ENCODE measurements around the gene RPGR.

Gene RPGR, protein sequence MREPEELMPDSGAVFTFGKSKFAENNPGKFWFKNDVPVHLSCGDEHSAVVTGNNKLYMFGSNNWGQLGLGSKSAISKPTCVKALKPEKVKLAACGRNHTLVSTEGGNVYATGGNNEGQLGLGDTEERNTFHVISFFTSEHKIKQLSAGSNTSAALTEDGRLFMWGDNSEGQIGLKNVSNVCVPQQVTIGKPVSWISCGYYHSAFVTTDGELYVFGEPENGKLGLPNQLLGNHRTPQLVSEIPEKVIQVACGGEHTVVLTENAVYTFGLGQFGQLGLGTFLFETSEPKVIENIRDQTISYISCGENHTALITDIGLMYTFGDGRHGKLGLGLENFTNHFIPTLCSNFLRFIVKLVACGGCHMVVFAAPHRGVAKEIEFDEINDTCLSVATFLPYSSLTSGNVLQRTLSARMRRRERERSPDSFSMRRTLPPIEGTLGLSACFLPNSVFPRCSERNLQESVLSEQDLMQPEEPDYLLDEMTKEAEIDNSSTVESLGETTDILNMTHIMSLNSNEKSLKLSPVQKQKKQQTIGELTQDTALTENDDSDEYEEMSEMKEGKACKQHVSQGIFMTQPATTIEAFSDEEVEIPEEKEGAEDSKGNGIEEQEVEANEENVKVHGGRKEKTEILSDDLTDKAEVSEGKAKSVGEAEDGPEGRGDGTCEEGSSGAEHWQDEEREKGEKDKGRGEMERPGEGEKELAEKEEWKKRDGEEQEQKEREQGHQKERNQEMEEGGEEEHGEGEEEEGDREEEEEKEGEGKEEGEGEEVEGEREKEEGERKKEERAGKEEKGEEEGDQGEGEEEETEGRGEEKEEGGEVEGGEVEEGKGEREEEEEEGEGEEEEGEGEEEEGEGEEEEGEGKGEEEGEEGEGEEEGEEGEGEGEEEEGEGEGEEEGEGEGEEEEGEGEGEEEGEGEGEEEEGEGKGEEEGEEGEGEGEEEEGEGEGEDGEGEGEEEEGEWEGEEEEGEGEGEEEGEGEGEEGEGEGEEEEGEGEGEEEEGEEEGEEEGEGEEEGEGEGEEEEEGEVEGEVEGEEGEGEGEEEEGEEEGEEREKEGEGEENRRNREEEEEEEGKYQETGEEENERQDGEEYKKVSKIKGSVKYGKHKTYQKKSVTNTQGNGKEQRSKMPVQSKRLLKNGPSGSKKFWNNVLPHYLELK

GRCh38 chrX:38327007-38327774 is at the start of gene RPGR:
TSS of gene RPGR (minus strand) at chrX:38327509. CDS start at chrX:38327367, 142 bp downstream.
- peak; percentile 63 for TF ChIP-seq CTCF (conservative IDR thresholded peaks at IDR 0.05; ENCODE audit: low read depth, low read length)
- no peak within 1 kb of the TSS for H3K4me3 ChIP-seq (IDR thresholded peaks at IDR 0.05; ENCODE audit: insufficient read depth, low read depth, low read length)
- H3K9ac ChIP-seq = peak within 1 kb of the TSS; percentile 85
- H3K4me2 ChIP-seq = peak within 1 kb of the TSS; percentile 63
- H3K36me3 ChIP-seq (ENCODE audit: insufficient read depth) = no peaks in the 10 kb centered on the region
- no peaks in the 10 kb centered on the region for H3K79me2 ChIP-seq (ENCODE audit: insufficient read depth, low read depth)
- H3K4me1 ChIP-seq (ENCODE audit: low read depth, poor library complexity, severe bottlenecking) = no peaks in the 10 kb centered on the region
- H4K20me1 ChIP-seq (ENCODE audit: insufficient read depth) = no peaks in the 10 kb centered on the region
- peak within 1 kb of the TSS; percentile 81 for H3K27ac ChIP-seq
- no peaks in the 10 kb centered on the region for H3K27me3 ChIP-seq (ENCODE audit: insufficient read depth, low read depth)
- peak within 1 kb of the TSS; percentile 80 for H2AFZ ChIP-seq (ENCODE audit: low read depth)

GRCh38 chrX:38376747-38377146 is 49.4 kb upstream of the RPGR start:
- H3K4me3 ChIP-seq (IDR thresholded peaks at IDR 0.05; ENCODE audit: insufficient read depth, low read depth, low read length) = no peak overlapping the region
- H2AFZ ChIP-seq (ENCODE audit: low read depth) = no peak overlapping the region
- no peaks in the 10 kb centered on the region for H3K27me3 ChIP-seq (ENCODE audit: insufficient read depth, low read depth)
- H3K36me3 ChIP-seq (ENCODE audit: insufficient read depth) = no peaks in the 10 kb centered on the region
- H3K9ac ChIP-seq = no peak overlapping the region
- no peak overlapping the region for H3K4me2 ChIP-seq
- H3K27ac ChIP-seq = no peak overlapping the region
- no peaks in the 10 kb centered on the region for H3K4me1 ChIP-seq (ENCODE audit: low read depth, poor library complexity, severe bottlenecking)
- no peaks in the 10 kb centered on the region for H3K79me2 ChIP-seq (ENCODE audit: insufficient read depth, low read depth)
- H4K20me1 ChIP-seq (ENCODE audit: insufficient read depth) = no peaks in the 10 kb centered on the region
- TF ChIP-seq CTCF (conservative IDR thresholded peaks at IDR 0.05; ENCODE audit: low read depth, low read length) = no peak

GRCh38 chrX:38375891-38376290 is 48.6 kb upstream of the RPGR start:
- Histone ChIP-seq H3K4me2 (no peak overlapping the region), H4K20me1 (ENCODE audit: insufficient read depth) (no peaks in the 10 kb centered on the region), H3K79me2 (ENCODE audit: insufficient read depth, low read depth) (no peaks in the 10 kb centered on the region), H3K9ac (no peak overlapping the region), H3K4me3 (IDR thresholded peaks at IDR 0.05; ENCODE audit: insufficient read depth, low read depth, low read length) (no peak overlapping the region), H3K27ac (no peak overlapping the region), H3K27me3 (ENCODE audit: insufficient read depth, low read depth) (no peaks in the 10 kb centered on the region), H3K36me3 (ENCODE audit: insufficient read depth) (no peaks in the 10 kb centered on the region), H2AFZ (ENCODE audit: low read depth) (no peak overlapping the region), H3K4me1 (ENCODE audit: low read depth, poor library complexity, severe bottlenecking) (no peaks in the 10 kb centered on the region)
- TF ChIP-seq CTCF (conservative IDR thresholded peaks at IDR 0.05; ENCODE audit: low read depth, low read length) = peak; percentile 44

- Histone ChIP-seq H3K36me3 (ENCODE audit: insufficient read depth) (no peaks in the 10 kb centered on the region), H3K4me1 (ENCODE audit: low read depth, poor library complexity, severe bottlenecking) (no peaks in the 10 kb centered on the region), H3K27ac (no peak overlapping the region), H3K79me2 (ENCODE audit: insufficient read depth, low read depth) (no peaks in the 10 kb centered on the region), H3K27me3 (ENCODE audit: insufficient read depth, low read depth) (no peaks in the 10 kb centered on the region), H3K4me2 (no peak overlapping the region), H4K20me1 (ENCODE audit: insufficient read depth) (no peaks in the 10 kb centered on the region), H3K4me3 (IDR thresholded peaks at IDR 0.05; ENCODE audit: insufficient read depth, low read depth, low read length) (no peak overlapping the region), H3K9ac (no peak overlapping the region), H2AFZ (ENCODE audit: low read depth) (no peak overlapping the region)
- no peak for TF ChIP-seq CTCF (conservative IDR thresholded peaks at IDR 0.05; ENCODE audit: low read depth, low read length)
Observed at GRCh38 chrX:38374431-38374830, 47.1 kb upstream of the RPGR start.

All from KMS-11 (cell line).